Stomach (tissue), 9 donors: ENCODE measurements around the gene ATRNL1. TPM values are rescaled to one million over a fixed set of nuclear protein-coding genes. Genes with fewer than 3 reads are reported as not detected.

Experiments used
- DNase-seq, 2 donors: peaks; one replicate each; pipeline versions ENCODE4 v3.0.0 to v3.0.0-alpha.2; 2013 to 2019
- H3K27ac ChIP-seq, 5 donors: fragments of 200-600 bp in 4 of 5; sonication (generic) in 4 of 5; one replicate each; pipeline ENCODE4 v1.5.1; 2013 to 2019; ENCODE audit warnings: mild to moderate bottlenecking in 1 of 5, moderate library complexity in 1 of 5
- H3K27me3 ChIP-seq, 3 donors: fragments of 200-600 bp; sonication (generic); one replicate each; pipeline ENCODE4 v1.5.1; 2017 to 2019; ENCODE audit warnings: mixed run types in 1 of 3
- H3K36me3 ChIP-seq, 4 donors: fragments of 200-600 bp; sonication (generic); 1 replicate in 3 of 4; 2 replicates in 1 of 4; pipeline ENCODE4 v1.5.1; 2016 to 2019
- H3K4me1 ChIP-seq, 4 donors: fragments of 200-600 bp; sonication (generic); one replicate each; pipeline ENCODE4 v1.5.1; 2016 to 2019
- H3K4me3 ChIP-seq, 4 donors: fragments of 200-600 bp; sonication (generic) in 3 of 4; one replicate each; pipeline ENCODE4 v1.5.1; 2016 to 2019; ENCODE audit warnings: mild to moderate bottlenecking in 1 of 4
- H3K9me3 ChIP-seq, 4 donors: fragments of 200-600 bp; sonication (generic); one replicate each; pipeline ENCODE4 v1.5.1; 2016 to 2019
- CTCF ChIP-seq, 7 experiments: fragments of 450-650 bp in 4 of 7; fragments of 200-600 bp in 3 of 7; sonication (generic) in 3 of 7; IDR thresholded peaks; one replicate each; pipeline ENCODE4 v1.5.1; 2016 to 2019; ENCODE audit warnings: antibody characterized with exemption in 7 of 7, control low read depth in 2 of 7, mild to moderate bottlenecking in 1 of 7
- EP300 ChIP-seq: sonication (generic); formaldehyde crosslinking; IDR thresholded peaks from one replicate; pipeline ENCODE4 v1.6.1; 2017; ENCODE audit warnings: antibody characterized with exemption
- POLR2A ChIP-seq, 4 donors: fragments of 450-650 bp; IDR thresholded peaks; one replicate each; pipeline ENCODE4 v1.6.1; 2016; ENCODE audit warnings: antibody characterized with exemption in 4 of 4, control low read depth in 2 of 4, mild to moderate bottlenecking in 1 of 4, moderate library complexity in 1 of 4
- POLR2AphosphoS5 ChIP-seq, 3 donors: sonication (generic); formaldehyde crosslinking; IDR thresholded peaks; one replicate each; pipeline ENCODE4 v1.6.1; 2016; ENCODE audit warnings: antibody characterized with exemption in 3 of 3
- WGBS, 5 donors: extraction: QIAGEN DNeasy Blood & Tissue Kit in 3 of 5; methylation state at CpG; one replicate each; pipeline versions ENCODE4 v1.1.5 to v1.1.7; 2013 to 2018; 5-methylcytosine and 5-hydroxymethylcytosine counted together
- intact Hi-C: fragments of 100-400 bp; cut with DNase I; formaldehyde crosslinking; loops from one replicate; pipeline ENCODE4 v1.15.1; 2023; ENCODE audit warnings: low total_unique reads
- polyA plus RNA-seq, 3 donors: library from polyadenylated mRNA; stranded (reverse); fragments of 200-250 nt; gene quantifications; one replicate each; pipeline ENCODE4 v1.2.3, GENCODE V29; 2013
- total RNA-seq, 5 donors: library from RNA; depleted of rRNA; stranded (reverse); fragments of >200 nt; gene quantifications; one replicate each; pipeline versions ENCODE4 v1.1.0 to v1.2.3, GENCODE V29; 2014 to 2016
- donor health status: healthy with polysubstance abuse.
- donor health status: Bipolar disorder and iron deficiency.
- donor health status: healthy.

Gene ATRNL1
- total and polyA plus RNA-seq, 8 donors, result 0.12 to 50.7 (median 0.72) TPM; not detected in 1

- TF ChIP-seq POLR2AphosphoS5 (IDR thresholded peaks at IDR 0.05), result no peak
- TF ChIP-seq EP300, result no peak
- TF ChIP-seq CTCF (IDR thresholded peaks at IDR 0.05), result no peak
- TF ChIP-seq POLR2A (IDR thresholded peaks at IDR 0.05), result no peak
- Histone ChIP-seq H3K27ac (no peak overlapping the region), H3K27me3 (no peaks in the 10 kb centered on the region), H3K36me3 (no peaks in the 10 kb centered on the region), H3K9me3 (no peaks in the 10 kb centered on the region), H3K4me1 (no peaks in the 10 kb centered on the region), H3K4me3 (no peak overlapping the region)
- 83 to 91% (median 89%) methylated on average over 5 of the region's 5 CpGs for WGBS, 5 donors
- DNase-seq, result no peak
- intact Hi-C loops, result no loop called here
Observed at GRCh38 chr10:115964827-115965226, 871.7 kb downstream of the ATRNL1 start.

GRCh38 chr10:115965376-115965775 lies 872.2 kb downstream of the ATRNL1 start:
- Histone ChIP-seq H3K27me3 (no peaks in the 10 kb centered on the region), H3K4me3 (no peak overlapping the region), H3K27ac (no peak overlapping the region), H3K9me3 (no peaks in the 10 kb centered on the region), H3K36me3 (no peaks in the 10 kb centered on the region), H3K4me1 (no peaks in the 10 kb centered on the region)
- no peak for DNase-seq
- TF ChIP-seq POLR2A (IDR thresholded peaks at IDR 0.05) (no peak), EP300 (no peak), POLR2AphosphoS5 (IDR thresholded peaks at IDR 0.05) (no peak), CTCF (IDR thresholded peaks at IDR 0.05) (no peak)
- intact Hi-C loops, result no loop called here
- WGBS, 5 donors, result 74 to 84% (median 82%) methylated on average over 7 of the region's 7 CpGs

- Histone ChIP-seq H3K27ac (no peak overlapping the region), H3K4me3 (no peak overlapping the region), H3K27me3 (no peaks in the 10 kb centered on the region), H3K4me1 (no peaks in the 10 kb centered on the region), H3K9me3 (no peaks in the 10 kb centered on the region), H3K36me3 (no peaks in the 10 kb centered on the region)
- no peak for DNase-seq
- 92 to 96% (median 95%) methylated on average over 3 of the region's 3 CpGs for WGBS, 5 donors
- TF ChIP-seq EP300 (no peak), CTCF (IDR thresholded peaks at IDR 0.05) (no peak), POLR2AphosphoS5 (IDR thresholded peaks at IDR 0.05) (no peak), POLR2A (IDR thresholded peaks at IDR 0.05) (no peak)
- intact Hi-C loops, result no loop called here
Observed at GRCh38 chr10:115968236-115968635, 875.1 kb downstream of the ATRNL1 start.

- no peaks in the 10 kb centered on the region for H3K36me3 ChIP-seq
- intact Hi-C loops, result no loop called here
- TF ChIP-seq POLR2A (IDR thresholded peaks at IDR 0.05) (no peak), EP300 (no peak), POLR2AphosphoS5 (IDR thresholded peaks at IDR 0.05) (no peak), CTCF (IDR thresholded peaks at IDR 0.05) (no peak)
- H3K27ac ChIP-seq, result no peak overlapping the region
- no peaks in the 10 kb centered on the region for H3K27me3 ChIP-seq
- H3K9me3 ChIP-seq, result no peaks in the 10 kb centered on the region
- 77 to 85% (median 81%) methylated on average over 11 of the region's 11 CpGs for WGBS, 5 donors
- H3K4me1 ChIP-seq, result no peaks in the 10 kb centered on the region
- H3K4me3 ChIP-seq, result no peak overlapping the region
- peak in 1 of 2 donors; percentile 25 for DNase-seq
Observed at GRCh38 chr10:115969591-115969990, 876.4 kb downstream of the ATRNL1 start.
